Measurements from ENCODE around the gene RABGAP1L. TPM values are rescaled to one million over a fixed set of nuclear protein-coding genes. Genes with fewer than 3 reads are reported as not detected.
"Not testable (repeated sequence)": the region's sequence is repeated elsewhere in the genome, so short reads cannot be mapped to it uniquely, and the experiment has no call there.

The RABGAP1L gene
- total RNA-seq, 4 donors from 2014 or later, result 170 to 282 (median 182) TPM

DNA sequence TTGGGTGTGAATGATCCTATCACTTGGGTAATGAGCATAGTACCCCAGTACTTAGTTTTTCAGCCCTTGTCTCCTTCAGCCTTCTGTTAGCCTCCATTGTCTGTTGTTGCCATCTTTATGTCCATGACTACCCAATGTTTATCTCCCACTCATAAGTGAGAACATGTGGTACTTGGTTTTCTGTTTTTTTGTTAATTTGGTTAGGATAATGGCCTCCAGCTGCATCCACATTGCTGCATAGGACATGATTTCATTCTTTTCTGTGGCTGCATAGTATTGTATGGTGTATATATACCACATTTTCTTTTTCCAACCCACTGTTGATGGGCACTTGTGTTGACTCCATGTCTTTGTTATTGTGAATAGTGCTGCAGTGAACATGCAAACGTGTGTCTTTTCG is 248.8 kb downstream of the RABGAP1L start:
- DNase-seq, result no peak

DNA sequence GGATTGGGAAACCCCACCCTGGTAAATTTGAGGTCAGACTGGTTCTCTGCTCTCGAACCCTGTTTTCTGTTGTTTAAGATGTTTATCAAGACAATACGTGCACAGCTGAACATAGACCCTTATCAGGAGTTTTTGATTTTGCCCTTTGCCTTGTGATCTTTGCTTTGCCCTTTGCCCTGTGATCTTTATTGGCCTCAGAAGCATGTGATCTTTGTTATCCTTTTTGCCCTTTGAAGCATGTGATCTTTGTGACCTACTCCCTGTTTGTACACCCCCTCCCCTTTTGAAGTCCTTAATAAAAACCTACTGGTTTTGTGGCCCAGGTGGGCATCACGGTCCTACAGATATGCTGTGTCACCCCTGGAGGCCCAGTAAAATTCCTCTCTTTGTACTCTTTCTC is 250.5 kb downstream of the RABGAP1L start:
- not testable (repeated sequence) for H3K4me3 ChIP-seq, H3K9me3 ChIP-seq, H3K36me3 ChIP-seq, H3K4me1 ChIP-seq, H3K27ac ChIP-seq, DNase-seq, H3K27me3 ChIP-seq

More for the DNA sequence above, 248.8 kb downstream of the RABGAP1L start:
- Histone ChIP-seq H3K27me3 (no peaks in the 10 kb centered on the region), H3K27ac (no peak overlapping the region), H3K36me3 (no peaks in the 10 kb centered on the region), H3K4me3 (no peak overlapping the region), H3K9me3 (no peaks in the 10 kb centered on the region), H3K4me1 (no peaks in the 10 kb centered on the region)
- TF ChIP-seq POLR2A (IDR thresholded peaks at IDR 0.05), result no peak
- TF ChIP-seq, protein P1, sequence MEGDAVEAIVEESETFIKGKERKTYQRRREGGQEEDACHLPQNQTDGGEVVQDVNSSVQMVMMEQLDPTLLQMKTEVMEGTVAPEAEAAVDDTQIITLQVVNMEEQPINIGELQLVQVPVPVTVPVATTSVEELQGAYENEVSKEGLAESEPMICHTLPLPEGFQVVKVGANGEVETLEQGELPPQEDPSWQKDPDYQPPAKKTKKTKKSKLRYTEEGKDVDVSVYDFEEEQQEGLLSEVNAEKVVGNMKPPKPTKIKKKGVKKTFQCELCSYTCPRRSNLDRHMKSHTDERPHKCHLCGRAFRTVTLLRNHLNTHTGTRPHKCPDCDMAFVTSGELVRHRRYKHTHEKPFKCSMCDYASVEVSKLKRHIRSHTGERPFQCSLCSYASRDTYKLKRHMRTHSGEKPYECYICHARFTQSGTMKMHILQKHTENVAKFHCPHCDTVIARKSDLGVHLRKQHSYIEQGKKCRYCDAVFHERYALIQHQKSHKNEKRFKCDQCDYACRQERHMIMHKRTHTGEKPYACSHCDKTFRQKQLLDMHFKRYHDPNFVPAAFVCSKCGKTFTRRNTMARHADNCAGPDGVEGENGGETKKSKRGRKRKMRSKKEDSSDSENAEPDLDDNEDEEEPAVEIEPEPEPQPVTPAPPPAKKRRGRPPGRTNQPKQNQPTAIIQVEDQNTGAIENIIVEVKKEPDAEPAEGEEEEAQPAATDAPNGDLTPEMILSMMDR (IDR thresholded peaks at IDR 0.05), result no peak

DNA sequence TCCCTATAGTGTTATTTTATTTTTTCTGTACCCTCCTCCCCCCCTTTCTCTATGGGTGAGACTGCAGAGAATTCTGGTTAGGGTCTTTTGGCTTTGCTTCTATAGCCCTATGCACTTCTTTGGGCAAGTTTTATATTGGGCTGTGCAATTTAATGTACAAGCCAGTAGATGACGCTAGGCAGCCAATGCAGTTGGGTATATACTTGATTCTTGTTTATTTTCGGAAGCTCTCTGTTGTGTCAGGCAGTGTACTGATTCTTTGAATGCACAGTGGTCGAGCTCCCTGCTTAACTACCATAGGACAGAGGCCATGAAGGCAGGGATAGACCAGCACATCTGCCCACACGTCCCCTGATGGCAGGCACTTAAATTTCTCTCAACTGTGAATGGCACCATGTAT is 254.3 kb downstream of the RABGAP1L start:
- Histone ChIP-seq H3K27ac (no peak overlapping the region), H3K27me3 (no peaks in the 10 kb centered on the region), H3K9me3 (no peaks in the 10 kb centered on the region), H3K4me3 (no peak overlapping the region), H3K4me1 (no peaks in the 10 kb centered on the region), H3K36me3 (no peaks in the 10 kb centered on the region)
- no peak for DNase-seq
- TF ChIP-seq, protein P1 (IDR thresholded peaks at IDR 0.05), result no peak
- TF ChIP-seq POLR2A (IDR thresholded peaks at IDR 0.05), result no peak

DNA sequence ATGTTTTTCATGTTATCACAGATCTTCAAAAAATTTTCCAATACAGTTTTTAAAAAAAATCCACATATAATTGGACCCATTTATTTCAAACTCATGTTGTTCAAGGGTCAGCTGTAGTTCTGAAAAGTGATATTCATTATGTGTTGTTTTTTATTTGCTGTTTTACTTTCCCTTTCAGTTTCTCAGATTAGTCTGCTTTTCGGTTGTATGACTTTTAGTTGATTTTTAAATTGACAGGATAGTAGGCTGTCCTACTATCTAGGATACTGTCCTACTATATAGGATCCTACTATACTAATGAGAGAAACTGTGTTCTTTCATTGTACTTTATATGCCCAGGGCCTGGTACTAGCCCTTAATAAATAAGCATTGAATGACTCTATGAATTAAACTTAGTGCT is 254.9 kb downstream of the RABGAP1L start:
- H3K27ac ChIP-seq, result no peak overlapping the region
- H3K9me3 ChIP-seq, result no peaks in the 10 kb centered on the region
- H3K4me1 ChIP-seq, result no peaks in the 10 kb centered on the region
- no peak overlapping the region for H3K4me3 ChIP-seq
- DNase-seq, result no peak
- no peaks in the 10 kb centered on the region for H3K27me3 ChIP-seq
- no peaks in the 10 kb centered on the region for H3K36me3 ChIP-seq
- TF ChIP-seq, protein P1 (IDR thresholded peaks at IDR 0.05), result no peak
- no peak for TF ChIP-seq POLR2A (IDR thresholded peaks at IDR 0.05)

DNA sequence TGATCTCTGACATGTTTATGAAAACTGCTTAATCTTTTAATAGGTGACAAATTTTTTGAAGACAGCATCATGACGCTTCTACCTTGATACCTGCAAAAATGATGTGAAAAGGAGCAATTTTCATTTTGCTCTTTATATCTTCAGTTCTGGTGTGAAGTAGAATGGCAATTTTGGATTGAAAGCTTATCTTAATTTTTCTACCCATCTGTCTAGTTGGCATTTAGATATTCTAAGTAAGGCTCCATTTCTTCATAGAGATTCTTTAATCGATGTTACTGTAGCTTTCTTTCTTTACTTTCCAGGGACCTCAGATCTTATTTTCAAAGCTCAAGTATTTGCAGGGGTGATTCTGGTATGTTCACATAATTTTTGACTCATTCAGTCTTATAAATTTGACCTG is 256.2 kb downstream of the RABGAP1L start:
- Histone ChIP-seq H3K9me3 (no peaks in the 10 kb centered on the region), H3K4me1 (no peaks in the 10 kb centered on the region), H3K4me3 (no peak overlapping the region), H3K27ac (no peak overlapping the region), H3K27me3 (no peaks in the 10 kb centered on the region), H3K36me3 (no peaks in the 10 kb centered on the region)
- no peak for DNase-seq
- no peak for TF ChIP-seq POLR2A (IDR thresholded peaks at IDR 0.05)
- TF ChIP-seq, protein P1 (IDR thresholded peaks at IDR 0.05), result no peak

DNA sequence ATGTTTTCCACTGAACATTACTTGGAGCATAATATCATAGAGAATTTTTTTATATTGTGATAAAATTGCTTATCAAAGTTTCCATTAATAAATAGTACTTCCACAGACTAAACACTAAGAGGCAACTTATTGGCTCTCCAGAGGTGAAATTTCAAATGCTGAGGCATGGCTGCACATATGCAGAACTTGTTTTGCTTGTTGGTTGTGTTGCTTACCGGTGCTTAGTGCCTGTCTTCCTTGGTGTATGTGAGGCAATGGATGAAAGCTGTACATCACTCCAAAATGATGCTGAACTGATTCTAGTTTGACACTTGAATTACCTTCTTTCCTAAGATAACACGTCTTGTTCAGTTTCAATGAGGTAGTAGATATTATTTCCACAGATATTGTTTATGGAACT is 258.6 kb downstream of the RABGAP1L start:
- Histone ChIP-seq H3K27ac (no peak overlapping the region), H3K4me3 (no peak overlapping the region), H3K27me3 (no peaks in the 10 kb centered on the region), H3K36me3 (no peaks in the 10 kb centered on the region), H3K9me3 (no peaks in the 10 kb centered on the region), H3K4me1 (no peaks in the 10 kb centered on the region)
- no peak for DNase-seq
- TF ChIP-seq POLR2A (IDR thresholded peaks at IDR 0.05), result no peak
- TF ChIP-seq, protein P1 (IDR thresholded peaks at IDR 0.05), result no peak

All from Peyer's patch (tissue), 4 donors.